CD4-positive, alpha-beta T cell treated with Interleukin-17A for 1 hour (primary cell): ENCODE data around the gene LSM5.
"Not testable (repeated sequence)": the region's sequence is repeated elsewhere in the genome, so short reads cannot be mapped to it uniquely, and the experiment has no call there.

ENCODE experiments used
- DNase-seq: peaks from one replicate; pipeline ENCODE4 v3.0.0-alpha.2; 2020

Gene LSM5

DNA sequence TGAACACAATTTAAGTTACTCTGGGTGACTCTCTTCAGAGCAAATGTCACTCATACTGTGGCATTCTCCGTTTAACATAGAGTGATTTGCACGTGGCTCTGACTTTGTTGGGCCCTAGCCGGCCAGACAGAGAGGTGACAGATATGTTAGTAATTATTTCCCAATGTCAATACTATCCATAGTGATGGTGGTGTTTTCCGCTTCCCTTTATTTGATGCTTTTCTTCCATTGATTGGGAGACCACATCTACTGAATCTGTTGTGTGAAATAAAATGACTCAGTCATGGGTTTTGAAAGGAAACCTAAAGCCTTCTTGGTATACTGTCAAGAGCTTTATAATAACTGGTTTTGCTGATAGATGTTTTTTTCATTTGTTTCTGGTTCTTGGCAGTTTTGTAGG, 12.5 kb upstream of the LSM5 start:
- DNase-seq: no peak

GRCh38 chr7:32501522-32501921, 11.3 kb upstream of the LSM5 start:
- DNase-seq: no peak

DNA sequence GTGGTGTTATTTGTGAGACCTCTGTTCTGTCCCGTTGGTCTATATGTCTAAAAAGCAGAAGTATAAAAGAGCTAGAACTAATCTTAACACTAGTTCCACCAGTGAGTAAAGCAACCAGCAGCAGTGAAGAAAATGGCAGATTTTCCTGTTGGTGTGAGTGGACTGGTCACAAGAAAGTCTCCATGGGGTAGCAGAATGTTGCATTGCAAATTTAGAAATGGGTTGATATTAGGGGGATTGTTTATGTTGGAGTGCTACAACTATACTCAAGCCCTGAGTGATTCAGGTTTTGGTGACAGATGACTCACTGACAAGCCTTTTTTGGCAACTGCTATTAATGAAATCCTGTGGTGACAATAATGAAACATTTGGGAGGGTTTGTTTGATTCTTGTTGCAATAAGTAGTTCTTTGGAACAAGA, 10.8 kb upstream of the LSM5 start:
- DNase-seq: no peak

GRCh38 chr7:32500216-32500615, 10.0 kb upstream of the LSM5 start:
- DNase-seq: not testable (repeated sequence)

GRCh38 chr7:32499755-32500154, 9.6 kb upstream of the LSM5 start:
- not testable (repeated sequence) for DNase-seq

DNA sequence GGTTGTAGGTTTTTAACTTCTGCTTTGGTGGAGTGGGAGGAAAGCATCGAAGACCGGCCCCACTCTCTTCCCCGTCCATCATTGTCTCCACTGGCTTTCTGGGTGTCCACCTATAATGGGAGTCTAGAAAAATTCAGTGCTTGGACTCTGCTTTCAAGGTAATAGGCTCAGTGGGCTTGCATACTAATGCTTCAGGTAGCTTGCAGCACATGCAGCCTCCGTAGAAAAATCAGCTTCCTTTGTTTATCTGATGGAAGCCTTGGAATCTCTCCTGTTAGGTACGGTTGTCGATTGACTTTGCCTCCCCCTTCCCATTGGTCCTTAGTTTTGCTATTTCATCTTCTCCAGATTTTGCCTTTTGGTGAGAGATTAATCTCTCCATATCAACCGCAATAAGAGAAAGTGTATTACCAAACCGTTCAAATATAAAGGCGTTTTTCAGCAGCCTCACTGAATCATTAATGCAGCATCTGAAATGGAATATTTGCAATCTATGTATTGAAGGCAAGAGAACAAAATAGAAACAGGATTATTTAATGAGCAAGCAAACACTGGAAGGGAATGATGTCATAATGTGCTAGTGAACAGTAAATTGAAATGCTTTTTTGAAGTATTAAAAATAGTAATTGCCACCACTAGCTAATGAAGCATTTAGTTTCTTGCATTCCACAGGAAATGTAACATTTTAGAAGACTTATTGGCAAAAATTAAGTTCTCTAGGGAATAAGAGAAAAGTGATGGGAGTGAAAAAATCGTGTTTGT, 6.1 kb upstream of the LSM5 start:
- DNase-seq: no peak

GRCh38 chr7:32495298-32496051, 5.3 kb upstream of the LSM5 start, which contains the start of gene AVL9:
Gene AVL9, plus strand, starts transcription at chr7:32495489. Its CDS starts 221 bp downstream, at chr7:32495710.
- DNase-seq: peak; percentile 99

DNA sequence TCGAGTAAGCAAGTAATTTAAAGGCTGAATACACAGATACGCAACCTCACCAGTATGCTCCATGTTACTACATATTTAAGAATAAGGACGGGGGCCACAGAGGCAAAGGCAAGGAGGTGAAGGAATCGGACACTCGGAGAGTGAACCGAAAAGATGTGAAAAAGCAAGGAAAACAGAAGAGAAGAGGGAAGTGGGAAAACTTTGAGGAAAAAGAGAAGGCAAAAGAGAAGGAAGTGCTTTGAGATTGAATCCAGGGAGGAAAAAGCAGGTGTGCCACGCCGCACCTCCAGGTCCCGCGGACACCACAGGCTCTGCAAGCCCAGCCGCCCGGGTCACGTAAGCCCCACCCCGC, 4.7 kb upstream of the LSM5 start:
- DNase-seq: no peak

GRCh38 chr7:32489788-32490126, 423 bp downstream of the LSM5 start:
- DNase-seq: no peak

GRCh38 chr7:32481921-32482320, 8.3 kb downstream of the LSM5 start:
- no peak for DNase-seq

- DNase-seq: no peak
Measured at GRCh38 chr7:32481176-32481575, 9.0 kb downstream of the LSM5 start.

- DNase-seq: peak; percentile 22
Measured at GRCh38 chr7:32479574-32480200, 10.5 kb downstream of the LSM5 start.

DNA sequence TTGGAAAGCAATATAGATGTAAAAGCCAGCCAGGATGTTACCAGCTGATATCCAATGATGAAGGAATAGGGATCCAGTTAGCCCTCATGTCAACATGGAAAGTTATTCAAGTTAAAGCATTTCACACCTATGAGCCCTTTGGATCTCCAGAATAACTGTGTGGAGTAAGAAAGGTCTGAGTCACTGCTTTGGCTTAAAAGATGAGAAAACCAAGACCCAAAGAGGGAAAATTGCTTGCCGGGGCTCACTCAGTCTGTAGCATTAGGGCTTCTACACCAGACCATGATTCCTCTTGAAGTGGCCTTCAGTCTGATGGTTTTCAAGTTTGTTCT, 12.6 kb downstream of the LSM5 start:
- no peak for DNase-seq

DNA sequence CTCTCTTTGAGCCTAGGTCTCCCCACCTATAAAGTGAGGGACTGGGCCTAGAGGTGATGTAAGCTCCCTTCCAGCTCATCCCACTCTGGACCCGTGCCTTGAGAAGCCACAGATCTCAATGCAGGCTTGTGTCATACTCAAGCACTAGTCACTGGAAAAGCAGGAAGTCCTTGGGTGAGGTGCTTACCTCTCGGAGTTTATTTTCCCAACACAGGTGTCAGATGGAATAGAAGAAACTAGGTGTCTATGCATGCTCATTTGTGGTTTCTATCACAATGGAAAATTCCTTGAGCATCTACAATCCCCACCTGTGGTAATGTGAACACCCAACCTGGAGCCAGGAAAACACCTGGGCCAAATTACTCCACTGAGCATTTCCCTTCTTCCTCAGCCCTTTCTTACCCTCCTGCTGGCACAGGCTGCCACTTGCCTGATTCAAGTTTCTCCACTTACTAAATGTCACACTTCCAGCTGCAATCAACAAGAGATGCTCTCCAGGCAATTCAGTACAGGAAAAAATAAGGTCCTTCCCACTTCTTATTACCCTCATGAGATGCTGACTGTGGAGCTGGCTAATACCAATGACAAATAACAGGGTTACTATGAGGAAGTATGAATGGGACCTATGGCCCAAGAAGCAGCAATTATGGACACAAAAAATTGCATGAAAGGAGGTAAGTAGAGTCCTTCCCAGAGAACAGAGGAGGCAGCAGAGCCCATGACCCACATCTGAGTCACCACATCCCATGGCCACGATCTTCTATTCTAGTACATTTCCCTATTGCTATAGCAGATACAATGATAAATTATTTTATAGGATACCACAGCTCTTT, 13.1 kb downstream of the LSM5 start:
- no peak for DNase-seq

GRCh38 chr7:32474008-32474407, 16.2 kb downstream of the LSM5 start:
- no peak for DNase-seq

- DNase-seq: no peak
Measured at GRCh38 chr7:32472015-32472414, 18.2 kb downstream of the LSM5 start.

GRCh38 chr7:32470871-32471270, 19.3 kb downstream of the LSM5 start:
- DNase-seq: no peak

GRCh38 chr7:32470004-32470403, 20.2 kb downstream of the LSM5 start:
- not testable (repeated sequence) for DNase-seq

GRCh38 chr7:32464641-32465416, 25.4 kb downstream of the LSM5 start:
- not testable (repeated sequence) for DNase-seq

- no peak for DNase-seq
Measured at GRCh38 chr7:32462977-32463376, 27.2 kb downstream of the LSM5 start.

GRCh38 chr7:32462451-32462850, 27.7 kb downstream of the LSM5 start:
- no peak for DNase-seq

- no peak for DNase-seq
Measured at GRCh38 chr7:32461484-32461883, 28.7 kb downstream of the LSM5 start.
